Embryonic facial prominence (tissue), 1 donor: ENCODE results near the gene SLC22A12.
"Not testable (repeated sequence)": the region's sequence is repeated elsewhere in the genome, so short reads cannot be mapped to it uniquely, and the experiment has no call there.

Experiments used
- DNase-seq: peaks from one replicate; pipeline ENCODE4 v3.0.0-alpha.2; 2016; ENCODE audit errors: extremely low spot score

SLC22A12 gene

GRCh38 chr11:64585150-64585549 lies 5.9 kb upstream of the SLC22A12 start:
- DNase-seq: no peak

- no peak for DNase-seq
Observed at GRCh38 chr11:64586366-64586765, 4.7 kb upstream of the SLC22A12 start.

- DNase-seq: no peak
Observed at GRCh38 chr11:64588701-64589100, 2.3 kb upstream of the SLC22A12 start.

- DNase-seq: no peak
Observed at GRCh38 chr11:64591257-64592233, 525 bp downstream of the SLC22A12 start.

GRCh38 chr11:64592234-64592615 lies 1.2 kb downstream of the SLC22A12 start:
- DNase-seq: no peak

- no peak for DNase-seq
Observed at GRCh38 chr11:64592656-64593055, 1.6 kb downstream of the SLC22A12 start.

- no peak for DNase-seq
Observed at GRCh38 chr11:64593156-64594105, 2.4 kb downstream of the SLC22A12 start.

GRCh38 chr11:64594159-64594939 lies 3.3 kb downstream of the SLC22A12 start:
- DNase-seq: no peak

- DNase-seq: not testable (repeated sequence)
Observed at GRCh38 chr11:64595922-64596321, 4.9 kb downstream of the SLC22A12 start.

- DNase-seq: no peak
Observed at GRCh38 chr11:64597671-64598101, 6.7 kb downstream of the SLC22A12 start.

- DNase-seq: no peak
Observed at GRCh38 chr11:64598106-64598796, 7.2 kb downstream of the SLC22A12 start.

GRCh38 chr11:64598797-64599697 lies 8.0 kb downstream of the SLC22A12 start:
- DNase-seq: no peak

GRCh38 chr11:64599698-64600211 lies 8.7 kb downstream of the SLC22A12 start:
- no peak for DNase-seq

- no peak for DNase-seq
Observed at GRCh38 chr11:64600281-64600992, 9.4 kb downstream of the SLC22A12 start.

- no peak for DNase-seq
Observed at GRCh38 chr11:64601605-64602465, 10.8 kb downstream of the SLC22A12 start.

- no peak for DNase-seq
Observed at GRCh38 chr11:64602466-64603070, 11.5 kb downstream of the SLC22A12 start.

GRCh38 chr11:64603411-64604110 lies 12.5 kb downstream of the SLC22A12 start:
- no peak for DNase-seq
